SIG-M5 treated with dmso at 0.1 percent for 504 hours (cell line): ENCODE data around the gene LDLRAD4.

Experiments used
- DNase-seq: peaks from one replicate; lab custom pipeline; 2025; ENCODE audit not compliant: unreplicated experiment; lab: John Stamatoyannopoulos, UW

LDLRAD4 gene

DNA sequence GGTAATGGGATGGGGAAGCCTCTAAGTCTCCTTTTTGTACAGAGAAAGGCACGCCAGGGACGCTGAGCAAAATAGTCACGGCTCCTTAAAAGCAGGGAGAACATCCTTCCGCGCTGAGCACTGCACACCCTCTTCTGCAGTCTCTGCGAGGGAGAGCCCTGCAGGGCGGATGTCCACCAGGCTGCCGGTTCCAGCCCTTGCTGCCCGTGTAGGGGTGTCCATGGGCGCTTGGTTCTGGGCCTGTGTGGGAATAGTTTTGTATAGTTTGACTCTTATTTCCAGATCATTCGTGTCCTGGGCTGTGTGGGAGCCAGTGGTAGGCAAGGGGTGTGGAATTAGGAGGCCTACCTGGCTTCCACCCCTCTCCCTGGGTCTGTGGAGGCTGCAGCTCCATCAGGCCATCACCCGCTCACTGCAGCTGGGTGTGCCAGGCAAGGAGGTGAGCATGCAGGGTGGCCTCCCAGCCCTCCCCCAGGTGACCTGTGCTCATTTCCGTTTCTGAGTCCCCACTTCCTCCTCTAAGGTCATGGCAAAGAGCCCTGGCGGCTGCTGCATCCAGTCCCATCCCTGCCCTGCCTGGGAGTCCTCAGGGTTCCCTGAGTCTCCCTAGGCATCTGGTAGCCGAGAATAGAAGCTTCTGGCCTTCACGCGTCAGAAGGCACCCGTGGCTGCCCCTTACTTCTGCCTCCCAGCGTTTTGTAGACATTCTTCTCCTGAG lies 202.6 kb downstream of the LDLRAD4 start:
- no peak for DNase-seq

DNA sequence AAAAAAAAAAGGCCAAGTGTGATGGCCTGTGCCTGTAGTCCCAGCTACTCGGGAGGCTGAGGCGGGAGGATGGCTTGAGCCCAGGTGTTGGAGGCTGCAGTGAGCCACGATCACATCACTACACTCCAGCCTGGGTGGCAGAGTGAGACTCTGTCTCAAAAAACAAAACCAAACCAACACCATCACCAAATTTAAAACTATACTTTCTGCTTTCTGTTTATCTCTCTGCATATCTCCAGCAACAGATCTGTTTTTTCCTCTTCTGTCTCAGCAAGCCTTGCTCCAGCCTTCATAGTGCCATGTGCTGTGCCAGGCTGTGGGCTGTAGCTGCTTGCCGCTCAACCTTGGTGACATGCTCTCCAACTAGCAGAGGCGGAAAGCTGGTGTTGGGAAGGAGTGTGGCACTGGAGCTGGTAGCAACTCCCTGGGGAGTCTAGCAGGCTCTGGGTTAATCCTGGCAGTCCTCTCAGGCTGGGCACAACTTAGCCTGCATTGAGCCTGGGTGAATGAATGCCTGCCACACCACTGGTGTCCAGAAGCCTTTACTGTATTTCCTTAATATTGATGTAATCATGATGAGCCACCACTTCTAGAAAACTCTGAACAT lies 204.1 kb downstream of the LDLRAD4 start:
- no peak for DNase-seq

- DNase-seq, result no peak
Measured at GRCh38 chr18:13423352-13423751, 204.8 kb downstream of the LDLRAD4 start.

GRCh38 chr18:13424363-13424762 lies 205.8 kb downstream of the LDLRAD4 start:
- no peak for DNase-seq

- DNase-seq, result peak; percentile 14
Measured at GRCh38 chr18:13425357-13426091, 207.0 kb downstream of the LDLRAD4 start.

- DNase-seq, result no peak
Measured at GRCh38 chr18:13427354-13427753, 208.8 kb downstream of the LDLRAD4 start.

GRCh38 chr18:13428319-13428718 lies 209.8 kb downstream of the LDLRAD4 start:
- no peak for DNase-seq

- no peak for DNase-seq
Measured at GRCh38 chr18:13429016-13429415, 210.5 kb downstream of the LDLRAD4 start.

DNA sequence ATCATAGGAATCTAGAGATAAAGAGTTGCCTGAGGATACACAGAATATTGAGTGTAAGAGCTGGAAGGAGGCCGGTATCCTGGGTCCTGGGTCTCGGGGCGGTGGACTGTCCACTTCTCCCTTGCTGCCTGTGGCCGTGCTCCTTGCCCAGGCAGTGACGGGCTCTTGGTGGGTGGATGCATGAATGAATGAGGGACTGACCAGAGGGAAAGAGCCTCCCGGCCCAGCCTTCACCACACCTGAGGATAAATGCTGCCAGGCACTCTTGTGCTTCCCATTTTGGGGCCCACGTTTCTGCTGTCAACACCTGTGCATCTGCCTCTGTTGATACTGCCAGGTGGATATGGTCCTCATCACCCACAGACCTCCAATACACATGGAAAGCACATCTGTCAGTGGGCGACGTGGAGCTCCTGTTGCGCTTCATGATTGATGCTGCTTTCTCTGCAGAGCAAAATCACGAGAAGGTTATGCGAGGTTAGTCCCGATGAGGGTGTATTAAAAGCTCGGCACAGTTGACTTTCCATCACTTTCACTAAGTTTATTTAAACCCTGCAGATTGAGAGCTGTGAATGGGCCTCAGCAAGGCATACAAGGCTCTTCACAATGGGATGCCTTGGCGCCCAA lies 211.4 kb downstream of the LDLRAD4 start:
- DNase-seq, result no peak

DNA sequence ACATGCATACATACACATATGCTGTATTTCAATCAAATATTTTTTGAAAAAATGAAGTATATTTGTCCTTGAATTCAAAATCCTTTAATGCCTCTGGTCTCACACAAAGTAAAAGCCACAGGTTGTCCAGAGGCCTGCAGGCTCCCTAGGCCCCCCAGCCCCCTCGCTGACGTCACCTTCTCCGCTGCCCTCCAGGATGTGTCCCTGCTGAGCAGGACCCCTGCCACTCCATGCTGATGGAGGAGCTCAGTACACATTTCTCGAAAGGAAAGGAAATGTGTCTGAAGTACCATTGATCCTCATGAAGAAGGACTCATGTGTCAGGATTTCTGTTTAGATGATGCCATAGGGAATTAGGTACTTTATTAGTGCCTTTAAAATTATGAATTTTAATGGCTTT lies 212.1 kb downstream of the LDLRAD4 start:
- no peak for DNase-seq

GRCh38 chr18:13431886-13432285 lies 213.3 kb downstream of the LDLRAD4 start:
- no peak for DNase-seq

- DNase-seq, result no peak
Measured at GRCh38 chr18:13433125-13433524, 214.6 kb downstream of the LDLRAD4 start.

- no peak for DNase-seq
Measured at GRCh38 chr18:13433685-13434084, 215.1 kb downstream of the LDLRAD4 start.

DNA sequence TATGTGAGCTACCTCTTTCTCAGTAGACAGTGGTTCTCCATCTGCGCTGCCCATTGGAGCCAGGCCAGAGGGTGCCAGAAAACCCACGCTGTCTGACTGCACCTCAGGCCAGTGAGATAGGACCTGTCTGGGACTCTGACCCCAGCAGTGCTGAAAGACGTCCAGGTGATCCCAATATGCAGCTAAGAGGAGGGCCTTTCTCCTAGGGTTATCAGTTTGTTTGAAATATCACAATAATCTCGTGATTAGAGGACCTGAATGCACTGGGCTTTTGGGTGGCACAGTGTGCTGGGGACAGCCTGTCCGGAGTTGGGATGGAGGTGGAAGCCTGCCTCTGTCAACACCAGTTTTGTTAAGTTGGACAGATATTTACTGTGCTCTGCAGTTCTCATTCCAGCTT lies 216.3 kb downstream of the LDLRAD4 start:
- DNase-seq, result no peak

- no peak for DNase-seq
Measured at GRCh38 chr18:13435586-13436333, 217.2 kb downstream of the LDLRAD4 start.

- no peak for DNase-seq
Measured at GRCh38 chr18:13436576-13436975, 218.0 kb downstream of the LDLRAD4 start.

- DNase-seq, result no peak
Measured at GRCh38 chr18:13437034-13437433, 218.5 kb downstream of the LDLRAD4 start.

GRCh38 chr18:13437796-13438506 lies 219.4 kb downstream of the LDLRAD4 start:
- DNase-seq, result no peak

DNA sequence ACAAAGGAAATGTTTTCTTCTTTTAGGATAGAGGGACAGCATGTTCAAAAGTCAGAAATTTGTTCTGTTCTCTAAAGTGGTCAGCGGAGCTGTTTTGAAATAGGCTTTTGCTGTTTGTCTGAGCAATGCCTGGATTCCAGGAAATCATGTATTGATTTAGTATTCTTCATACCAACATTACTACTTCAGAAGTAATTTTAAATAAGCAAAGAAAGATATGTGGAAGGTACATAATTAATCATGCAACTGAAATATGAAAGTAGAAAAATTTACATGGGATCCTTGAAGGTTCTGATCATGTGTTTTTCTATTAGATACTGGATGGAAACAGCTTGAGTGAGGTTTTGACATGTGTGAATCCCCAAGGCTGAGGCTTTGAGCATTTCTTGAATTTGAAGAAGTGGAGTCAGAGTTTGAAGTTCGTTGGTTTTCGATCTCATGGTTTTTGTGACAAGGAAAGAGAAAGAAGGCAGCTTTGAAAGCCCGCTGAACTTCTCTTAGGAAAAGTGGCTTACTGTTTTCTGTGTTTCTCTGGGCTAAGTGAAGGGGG lies 220.0 kb downstream of the LDLRAD4 start:
- DNase-seq, result no peak

DNA sequence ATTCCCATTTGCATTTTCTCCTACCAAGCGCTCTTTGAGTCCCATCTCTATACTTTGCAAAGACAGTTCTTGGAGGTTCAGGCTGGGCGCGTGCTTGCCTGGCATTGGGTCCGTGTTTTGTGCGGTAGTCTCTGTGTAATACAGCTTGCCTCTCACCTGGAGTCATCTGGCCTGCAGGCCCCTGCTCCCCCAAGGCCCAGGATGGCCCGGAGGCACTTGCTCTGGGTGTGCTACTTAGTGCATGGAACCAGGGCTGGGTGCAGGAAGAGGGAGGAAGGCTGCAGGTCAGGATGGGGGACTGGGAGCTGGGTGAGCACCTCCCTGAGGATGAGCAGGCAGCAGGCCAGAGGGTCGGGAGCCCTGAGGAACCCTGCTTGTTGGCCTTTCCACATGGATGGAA lies 220.9 kb downstream of the LDLRAD4 start:
- DNase-seq, result no peak
